Mucosa of rectum (tissue), 2 donors: ENCODE measurements around the gene ZNF318.
A peak's percentile ranks its signal among the peaks of the same experiment; 100 is the strongest.
"Not testable (repeated sequence)": the region's sequence is repeated elsewhere in the genome, so short reads cannot be mapped to it uniquely, and the experiment has no call there.

Experiments used
- H3K27ac ChIP-seq, 2 donors: one replicate each; pipeline ENCODE4 v1.7.0; 2013; ENCODE audit warnings: inconsistent platforms in 2 of 2, low read depth in 2 of 2, low read length in 2 of 2
- H3K27me3 ChIP-seq, 2 donors: one replicate each; pipeline ENCODE4 v1.7.0; 2013; ENCODE audit warnings: low read length in 2 of 2; ENCODE audit not compliant: control insufficient read depth in 2 of 2, insufficient read depth in 2 of 2
- H3K36me3 ChIP-seq, 2 donors: one replicate each; pipeline ENCODE4 v1.7.0; 2013; ENCODE audit warnings: low read length in 2 of 2; ENCODE audit not compliant: control insufficient read depth in 2 of 2, insufficient read depth in 2 of 2
- H3K4me1 ChIP-seq, 2 donors: one replicate each; pipeline ENCODE4 v1.7.0; 2013; ENCODE audit warnings: low read length in 2 of 2, mild to moderate bottlenecking in 1 of 2; ENCODE audit not compliant: control insufficient read depth in 2 of 2, insufficient read depth in 2 of 2
- H3K4me3 ChIP-seq, 2 donors: one replicate each; pipeline ENCODE4 v1.7.0; 2013; ENCODE audit warnings: low read length in 2 of 2
- H3K9ac ChIP-seq, 2 donors: one replicate each; pipeline ENCODE4 v1.7.0; 2013; ENCODE audit warnings: low read length in 2 of 2, low read depth in 1 of 2, mild to moderate bottlenecking in 1 of 2
- H3K9me3 ChIP-seq, 2 donors: one replicate each; pipeline ENCODE4 v1.7.0; 2013; ENCODE audit warnings: low read length in 2 of 2; ENCODE audit not compliant: control insufficient read depth in 2 of 2
- donor health status: healthy.
- donor health status: Normal muscosa, but diverticular disease.

ZNF318 gene

GRCh38 chr6:43368259-43369160 is 937 bp downstream of the ZNF318 start:
- H3K4me1 ChIP-seq: peaks cover 6% of the 10 kb centered on the region in 2 donors
- H3K9ac ChIP-seq: peak overlapping the region; percentile 71 to 77
- H3K9me3 ChIP-seq: no peaks in the 10 kb centered on the region
- H3K36me3 ChIP-seq: peaks cover 11 to 12% of the 10 kb centered on the region in 2 donors
- peak overlapping the region; percentile 64 to 80 for H3K4me3 ChIP-seq
- H3K27me3 ChIP-seq: peaks cover 0 to 2% of the 10 kb centered on the region in 2 donors
- peak overlapping the region; percentile 41 to 79 for H3K27ac ChIP-seq

DNA sequence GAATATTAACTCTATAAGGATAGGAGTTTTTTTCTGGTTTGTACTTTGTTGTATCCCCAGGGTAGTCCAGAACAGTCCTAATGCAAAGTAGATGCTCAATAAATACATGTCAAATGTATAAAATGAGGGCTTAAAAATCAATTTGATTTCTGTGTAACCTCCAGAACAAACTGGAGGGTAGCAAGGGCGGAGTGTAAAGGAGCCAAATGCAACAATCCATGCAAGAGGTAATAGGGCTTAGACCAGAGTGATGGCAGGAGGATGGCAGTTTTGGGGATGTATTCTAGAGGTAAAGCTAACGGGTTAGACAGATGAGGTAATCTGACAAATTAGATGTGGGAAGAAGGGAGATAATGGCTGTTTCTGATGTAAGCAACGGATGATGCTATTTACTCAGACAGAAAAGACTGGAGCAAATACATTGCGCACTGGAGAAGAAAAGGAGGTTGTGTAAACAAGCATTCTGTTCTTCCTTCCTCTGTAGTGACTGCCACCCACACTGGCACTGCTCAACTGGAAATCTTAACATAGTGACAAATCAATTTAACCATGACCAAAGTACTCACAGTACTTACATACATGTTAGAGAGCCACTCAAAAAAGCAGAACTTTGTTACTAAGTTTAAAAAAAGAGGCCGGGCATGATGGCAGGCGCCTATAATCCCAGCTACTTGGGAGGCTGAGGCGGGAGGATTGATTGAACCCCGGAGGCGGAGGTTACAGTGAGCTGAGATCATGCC is 2.0 kb downstream of the ZNF318 start:
- H3K27ac ChIP-seq: no peak overlapping the region
- peaks cover 6% of the 10 kb centered on the region in 2 donors for H3K4me1 ChIP-seq
- H3K27me3 ChIP-seq: no peaks in the 10 kb centered on the region
- no peaks in the 10 kb centered on the region for H3K9me3 ChIP-seq
- peaks cover 12% of the 10 kb centered on the region in 2 donors for H3K36me3 ChIP-seq
- no peak overlapping the region for H3K4me3 ChIP-seq
- H3K9ac ChIP-seq: no peak overlapping the region

GRCh38 chr6:43361269-43361668 is 8.2 kb downstream of the ZNF318 start:
- Histone ChIP-seq H3K4me3 (no peak overlapping the region), H3K9me3 (no peaks in the 10 kb centered on the region), H3K27ac (no peak overlapping the region), H3K36me3 (peaks cover 24 to 33% of the 10 kb centered on the region in 2 donors), H3K9ac (no peak overlapping the region), H3K4me1 (no peaks in the 10 kb centered on the region), H3K27me3 (no peaks in the 10 kb centered on the region)

DNA sequence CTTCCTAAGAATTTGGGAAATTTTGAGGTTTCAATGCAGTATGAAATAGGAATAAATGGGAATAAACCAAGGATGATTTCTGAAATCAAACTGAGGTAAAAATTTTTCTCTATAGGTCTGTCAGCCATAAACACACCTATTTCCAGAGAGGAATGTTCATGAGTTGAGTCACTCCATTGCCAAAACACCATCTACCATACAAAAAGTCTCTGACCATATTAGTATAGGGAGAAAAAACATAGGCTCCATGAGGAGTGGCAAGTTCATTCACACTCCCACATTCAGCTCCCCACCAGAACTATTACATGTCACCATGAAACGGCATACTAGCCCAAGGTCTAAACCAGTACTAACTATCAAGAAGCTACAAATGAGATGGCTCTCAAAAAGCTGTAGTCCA is 9.6 kb downstream of the ZNF318 start:
- no peaks in the 10 kb centered on the region for H3K9me3 ChIP-seq
- no peak overlapping the region for H3K27ac ChIP-seq
- H3K9ac ChIP-seq: no peak overlapping the region
- H3K4me3 ChIP-seq: no peak overlapping the region
- H3K27me3 ChIP-seq: no peaks in the 10 kb centered on the region
- H3K4me1 ChIP-seq: no peaks in the 10 kb centered on the region
- peaks cover 28 to 42% of the 10 kb centered on the region in 2 donors for H3K36me3 ChIP-seq

DNA sequence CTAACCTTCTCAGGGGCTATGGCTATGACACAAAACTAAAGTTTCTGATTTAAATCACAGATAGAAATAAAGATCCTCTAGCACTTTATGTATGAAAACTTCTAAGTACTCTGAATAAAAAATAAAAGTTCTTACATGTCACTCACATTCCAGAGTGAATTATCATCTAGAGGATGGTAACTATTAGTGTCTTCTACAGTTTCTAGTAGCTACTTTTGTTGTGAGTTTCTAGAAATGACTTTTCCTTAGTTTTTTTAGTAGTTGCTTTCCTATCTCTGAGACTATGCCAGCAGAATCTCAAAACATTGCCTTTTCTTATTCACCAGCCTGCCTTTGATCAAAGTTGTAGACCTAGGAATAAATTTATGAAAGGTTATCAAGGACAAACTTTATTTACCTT is 10.1 kb downstream of the ZNF318 start:
- Histone ChIP-seq H3K36me3 (peaks cover 31 to 43% of the 10 kb centered on the region in 2 donors), H3K27me3 (no peaks in the 10 kb centered on the region), H3K4me3 (no peak overlapping the region), H3K4me1 (no peaks in the 10 kb centered on the region), H3K9ac (no peak overlapping the region), H3K27ac (no peak overlapping the region), H3K9me3 (no peaks in the 10 kb centered on the region)

DNA sequence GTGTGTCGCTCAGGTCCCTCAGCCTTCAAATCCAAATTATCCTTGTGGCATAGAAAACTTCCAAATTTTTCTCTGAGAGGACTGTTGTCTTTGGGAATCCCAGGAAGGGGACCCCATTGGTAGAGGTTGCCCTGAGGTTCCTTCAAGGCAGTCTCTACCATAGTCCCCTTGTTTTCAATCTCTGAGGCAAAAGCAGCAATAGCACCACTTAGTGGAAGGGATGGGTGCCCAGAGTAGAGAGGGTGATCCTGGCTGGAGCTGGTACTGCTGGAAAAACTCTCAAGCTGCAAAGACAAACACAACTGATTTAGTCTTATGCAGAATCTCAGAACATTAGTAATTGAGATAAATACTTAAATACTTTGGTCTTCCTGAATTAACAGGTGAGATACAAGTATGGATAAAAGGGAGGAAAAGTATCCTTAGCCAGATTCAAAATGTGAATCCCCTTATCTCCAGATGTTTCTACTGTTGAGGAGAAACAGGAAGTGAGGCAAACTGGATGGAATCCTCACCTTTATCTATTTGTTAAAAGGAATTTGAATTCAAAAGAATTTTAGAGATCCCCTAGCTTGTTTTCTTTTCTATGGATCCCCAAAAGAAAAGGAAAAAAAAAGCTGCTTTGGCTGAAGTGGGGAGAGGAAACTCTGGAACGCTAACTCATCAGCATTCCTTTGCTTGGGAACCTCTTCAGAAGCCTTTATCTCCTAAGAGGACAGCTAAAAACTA is 13.4 kb downstream of the ZNF318 start:
- H3K27me3 ChIP-seq: no peaks in the 10 kb centered on the region
- no peak overlapping the region for H3K9ac ChIP-seq
- no peaks in the 10 kb centered on the region for H3K9me3 ChIP-seq
- peaks cover 21 to 38% of the 10 kb centered on the region in 2 donors for H3K36me3 ChIP-seq
- H3K4me1 ChIP-seq: no peaks in the 10 kb centered on the region
- no peak overlapping the region for H3K4me3 ChIP-seq
- no peak overlapping the region for H3K27ac ChIP-seq

DNA sequence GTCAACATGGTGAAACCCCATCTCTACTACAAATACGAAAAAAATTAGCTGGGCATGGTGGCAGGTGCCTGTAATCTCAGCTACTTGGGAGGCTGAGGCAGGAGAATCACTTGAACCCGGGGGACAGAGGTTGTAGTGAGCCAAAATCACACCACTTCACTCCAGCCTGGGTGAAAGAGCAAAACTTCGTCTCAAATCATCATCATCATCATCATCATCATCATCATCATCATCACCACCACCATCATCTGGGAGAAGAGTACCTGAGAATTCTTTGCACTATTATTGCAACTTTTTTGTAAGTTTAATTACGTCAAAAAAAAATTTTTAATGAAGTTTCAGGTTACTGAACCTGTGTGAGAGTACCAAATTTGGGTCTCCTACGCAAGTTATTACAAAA is 17.5 kb downstream of the ZNF318 start:
- not testable (repeated sequence) for H3K27me3 ChIP-seq, H3K9me3 ChIP-seq, H3K27ac ChIP-seq, H3K9ac ChIP-seq, H3K4me1 ChIP-seq, H3K4me3 ChIP-seq
- peaks cover 31 to 45% of the 10 kb centered on the region in 2 donors for H3K36me3 ChIP-seq

DNA sequence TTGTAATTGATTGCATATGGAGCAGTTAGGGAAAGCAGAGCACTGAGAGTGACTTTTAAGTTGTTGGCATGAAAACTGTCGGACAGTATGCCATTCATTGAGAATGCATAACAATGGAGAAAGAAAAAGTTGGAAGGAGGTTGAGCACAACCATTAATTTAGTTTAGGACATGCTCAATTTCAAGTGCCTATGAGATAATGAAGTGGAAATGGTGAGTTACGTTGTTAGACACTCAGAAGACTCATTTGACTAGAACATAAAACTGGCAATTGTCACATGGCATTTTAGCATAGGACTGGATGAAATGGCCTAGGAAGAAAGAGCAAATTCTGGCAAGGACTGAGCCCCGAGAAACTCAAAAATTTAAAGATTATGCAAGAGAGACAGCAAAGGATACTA is 22.0 kb downstream of the ZNF318 start:
- H3K27ac ChIP-seq: no peak overlapping the region
- H3K27me3 ChIP-seq: no peaks in the 10 kb centered on the region
- no peak overlapping the region for H3K4me3 ChIP-seq
- H3K36me3 ChIP-seq: peaks cover 34 to 44% of the 10 kb centered on the region in 2 donors
- H3K9me3 ChIP-seq: no peaks in the 10 kb centered on the region
- no peak overlapping the region for H3K9ac ChIP-seq
- H3K4me1 ChIP-seq: no peaks in the 10 kb centered on the region

DNA sequence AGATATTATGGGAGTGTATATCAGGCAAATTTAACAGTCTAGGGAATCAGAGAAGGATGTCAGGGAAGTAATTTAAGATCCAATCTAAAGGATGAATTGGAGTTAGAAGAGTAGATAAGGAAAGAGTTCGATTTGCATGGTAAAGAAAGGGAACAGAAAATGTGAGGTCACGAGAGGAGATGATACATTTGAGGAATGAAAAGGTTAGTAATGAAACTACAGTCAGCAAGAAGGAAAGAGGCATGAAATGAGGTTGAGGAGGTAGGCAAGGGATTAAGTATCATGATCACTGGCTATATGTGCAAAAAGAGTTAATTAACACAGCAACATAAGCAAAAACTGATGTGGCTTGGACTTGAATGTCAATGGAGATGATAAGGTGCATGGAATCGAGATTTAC is 22.4 kb downstream of the ZNF318 start:
- H3K27ac ChIP-seq: no peak overlapping the region
- H3K4me1 ChIP-seq: no peaks in the 10 kb centered on the region
- no peaks in the 10 kb centered on the region for H3K9me3 ChIP-seq
- H3K9ac ChIP-seq: no peak overlapping the region
- no peak overlapping the region for H3K4me3 ChIP-seq
- no peaks in the 10 kb centered on the region for H3K27me3 ChIP-seq
- peaks cover 37 to 47% of the 10 kb centered on the region in 2 donors for H3K36me3 ChIP-seq

DNA sequence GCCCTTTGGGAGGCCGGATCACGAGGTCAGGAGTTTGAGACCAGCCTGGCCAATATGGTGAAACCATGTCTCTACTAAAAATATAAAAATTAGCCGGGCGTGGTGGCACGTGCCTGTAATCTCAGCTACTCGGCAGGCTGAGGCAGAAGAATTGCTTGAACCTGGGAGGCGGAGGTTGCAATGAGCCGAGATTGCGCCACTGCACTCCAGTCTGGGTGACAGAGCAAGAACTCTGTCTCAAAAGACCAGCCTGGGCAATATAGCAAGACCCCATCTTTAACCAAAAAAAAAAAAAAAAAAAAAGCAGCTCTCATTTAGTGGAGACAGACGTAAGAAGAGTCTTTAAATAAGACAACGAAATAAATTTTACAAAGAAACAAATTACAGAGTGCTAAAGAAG is 23.2 kb downstream of the ZNF318 start:
- H3K4me3 ChIP-seq, H3K9me3 ChIP-seq, H3K4me1 ChIP-seq, H3K27me3 ChIP-seq, H3K27ac ChIP-seq, H3K9ac ChIP-seq: not testable (repeated sequence)
- H3K36me3 ChIP-seq: peaks cover 42 to 52% of the 10 kb centered on the region in 2 donors
